NCI-H82 (cell line): ENCODE results near the gene IMMP2L.

Source experiments
- DNase-seq: peaks from one replicate; lab custom pipeline; 2025; lab: John Stamatoyannopoulos, UW

Gene IMMP2L

DNA sequence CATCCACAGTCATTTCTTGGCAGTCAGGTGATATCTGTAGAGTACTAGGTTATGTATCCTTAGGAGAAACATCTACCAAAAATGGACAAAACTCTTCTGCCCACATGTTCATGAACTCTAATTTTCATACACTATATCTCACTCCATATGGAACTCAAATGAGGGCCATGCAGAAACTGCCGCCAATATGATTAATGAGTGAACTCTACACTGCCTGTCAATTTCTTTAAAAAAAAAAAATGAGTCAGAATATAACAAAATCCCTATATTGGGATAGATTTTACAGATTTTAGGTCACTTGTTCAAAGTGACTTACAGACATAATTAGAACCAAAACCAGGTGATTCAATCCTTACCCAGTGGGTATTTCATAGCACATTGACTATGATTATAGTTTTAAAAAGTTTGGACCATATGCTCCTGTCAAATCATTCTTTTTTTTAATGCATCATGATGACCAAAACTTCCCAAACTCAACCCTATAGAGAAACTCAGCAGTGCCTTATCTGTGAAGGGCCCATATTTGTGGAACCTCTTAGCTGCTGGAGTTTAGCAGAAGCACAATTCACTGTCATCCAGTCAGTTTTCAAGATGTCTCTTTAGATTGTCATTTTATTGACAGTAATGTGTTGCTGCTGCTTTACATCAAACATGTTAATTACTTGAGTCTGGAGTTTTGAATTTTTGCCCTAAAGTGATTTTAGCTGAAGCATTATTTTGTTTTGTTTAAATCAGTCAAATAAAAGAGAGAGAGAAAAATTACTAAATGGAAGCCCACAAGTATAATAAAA, 460.2 kb downstream of the IMMP2L start:
- no peak for DNase-seq

DNA sequence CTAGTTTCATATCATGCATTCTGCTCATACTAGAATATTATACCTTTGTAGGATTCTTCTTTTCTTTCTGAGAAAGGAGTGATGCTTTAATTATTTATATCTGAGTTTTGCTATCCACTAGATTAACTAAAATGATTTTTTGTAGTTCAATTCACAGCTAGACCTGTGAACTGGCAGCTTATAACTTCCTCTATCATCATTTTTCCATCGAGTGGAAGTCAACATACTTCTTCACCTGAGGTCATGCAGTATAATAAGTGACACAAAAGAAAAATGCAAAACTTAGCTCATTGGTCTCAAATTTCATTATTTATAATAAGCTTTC, 463.4 kb downstream of the IMMP2L start:
- no peak for DNase-seq

DNA sequence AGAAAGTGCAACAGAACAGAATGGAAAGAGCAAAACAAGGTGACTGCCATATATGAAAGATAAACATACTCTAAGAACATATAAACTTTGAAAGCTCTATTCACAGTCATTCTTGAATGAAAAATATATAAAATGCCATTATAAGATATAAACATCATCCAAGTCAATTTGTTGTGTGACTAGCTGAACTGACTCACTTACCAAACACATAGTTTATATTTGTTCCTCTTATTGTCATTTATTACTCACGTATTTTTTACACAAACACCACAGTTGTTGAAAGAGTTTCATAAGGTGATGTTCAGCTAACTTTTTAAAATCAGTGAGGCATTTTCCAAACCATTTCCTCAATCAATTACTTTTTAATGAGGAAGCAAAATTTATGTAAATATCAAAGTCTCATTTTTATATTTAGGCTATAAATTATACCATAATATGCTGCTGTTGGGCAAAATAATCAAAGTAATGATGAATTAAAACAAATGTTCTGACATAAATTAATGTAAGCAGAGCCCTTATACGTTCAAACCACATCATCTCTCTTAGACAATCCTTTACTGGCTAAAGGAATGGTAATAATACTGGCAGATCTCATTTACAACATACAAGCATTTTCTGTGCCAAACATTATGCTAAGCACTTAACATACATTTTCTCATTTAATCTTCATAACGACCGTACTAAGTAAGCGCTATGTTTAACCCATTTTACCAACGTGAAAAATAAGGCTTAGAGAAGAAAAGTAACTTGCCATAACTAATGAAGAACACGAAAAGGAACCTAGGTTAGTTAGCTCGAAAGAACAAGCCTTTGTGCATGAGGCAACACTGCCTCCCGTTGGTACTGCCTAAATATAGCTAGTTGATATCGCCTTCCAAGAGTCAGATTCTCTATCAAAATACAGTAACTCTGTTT, 464.0 kb downstream of the IMMP2L start:
- DNase-seq: peak; percentile 65

- peak; percentile 12 for DNase-seq
Observed at GRCh38 chr7:111096997-111097396, 465.3 kb downstream of the IMMP2L start.

GRCh38 chr7:111094419-111094818, 467.9 kb downstream of the IMMP2L start:
- no peak for DNase-seq

DNA sequence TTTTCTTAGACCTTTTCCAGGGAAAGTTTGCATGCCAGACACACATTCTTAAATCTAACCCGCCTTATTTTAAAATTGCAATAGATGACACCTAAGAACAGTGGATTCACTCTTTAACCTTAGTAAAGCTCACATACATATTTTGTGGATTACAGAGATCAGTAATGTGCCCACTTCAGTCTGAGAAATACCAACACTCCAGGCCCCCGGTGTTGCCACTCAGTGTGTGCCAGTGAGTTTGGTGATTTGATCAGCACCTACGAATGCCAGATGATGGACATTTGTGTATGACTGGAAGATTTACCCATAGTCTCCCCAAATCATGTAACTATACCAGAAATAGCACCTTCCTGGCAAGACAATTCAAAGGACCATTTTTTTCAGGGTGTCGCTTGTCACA, 468.8 kb downstream of the IMMP2L start:
- no peak for DNase-seq

GRCh38 chr7:111092406-111093236, 469.7 kb downstream of the IMMP2L start:
- DNase-seq: no peak

GRCh38 chr7:111091593-111092358, 470.5 kb downstream of the IMMP2L start:
- DNase-seq: peak; percentile 47

DNA sequence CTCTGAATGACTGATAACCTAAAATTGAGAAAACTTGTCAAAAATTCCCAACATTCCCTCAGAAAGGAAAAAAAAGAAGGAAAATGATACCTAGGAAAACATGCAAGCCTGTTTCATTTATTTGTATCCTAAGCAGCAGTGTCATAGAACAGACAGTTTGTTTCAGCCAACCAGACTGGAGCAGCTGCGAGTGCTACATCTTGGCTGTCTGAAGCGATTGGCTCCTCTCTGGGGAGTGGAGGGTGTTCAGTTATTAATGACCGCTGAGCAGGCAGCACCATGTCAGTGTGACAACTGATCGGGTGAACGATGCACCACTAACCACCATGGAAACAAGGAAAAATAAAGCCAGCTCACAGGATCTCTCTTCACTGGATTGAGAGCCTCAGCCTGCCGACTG, 471.4 kb downstream of the IMMP2L start, which contains the start of gene LRRN3:
Gene LRRN3, plus strand, starts transcription at position 282 of the 400 bp plus-strand sequence. CDS start 31,646 bp downstream, outside the sequence.
- peak; percentile 67 for DNase-seq

DNA sequence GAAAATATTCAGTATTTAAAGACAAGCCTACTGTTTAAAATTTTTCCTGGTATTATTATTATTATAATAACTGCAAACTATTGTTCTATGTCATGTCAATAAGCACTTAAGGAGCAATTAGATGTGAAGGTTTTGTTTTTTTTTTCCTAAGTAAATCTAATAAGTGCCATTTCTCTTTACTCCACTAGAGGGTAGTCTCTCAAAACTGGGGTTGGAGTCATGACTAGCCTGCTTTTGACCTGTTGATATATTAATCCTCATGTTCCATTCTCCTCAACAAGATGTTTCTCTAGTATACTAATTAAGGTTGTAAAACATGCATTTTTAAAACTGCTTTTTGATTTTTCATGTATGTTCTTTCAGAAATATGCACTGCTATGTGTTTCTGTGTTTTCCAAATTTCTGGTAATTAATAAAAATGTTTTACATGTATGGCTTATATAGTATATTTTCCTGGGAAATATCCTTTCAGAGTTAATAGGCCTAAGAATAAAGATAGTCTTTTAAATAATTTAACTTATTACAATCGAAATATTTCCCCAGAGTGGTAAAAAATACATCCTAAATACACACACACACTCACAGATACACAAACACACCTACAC, 472.4 kb downstream of the IMMP2L start:
- peak; percentile 77 for DNase-seq

GRCh38 chr7:111088328-111088727, 474.0 kb downstream of the IMMP2L start:
- no peak for DNase-seq

DNA sequence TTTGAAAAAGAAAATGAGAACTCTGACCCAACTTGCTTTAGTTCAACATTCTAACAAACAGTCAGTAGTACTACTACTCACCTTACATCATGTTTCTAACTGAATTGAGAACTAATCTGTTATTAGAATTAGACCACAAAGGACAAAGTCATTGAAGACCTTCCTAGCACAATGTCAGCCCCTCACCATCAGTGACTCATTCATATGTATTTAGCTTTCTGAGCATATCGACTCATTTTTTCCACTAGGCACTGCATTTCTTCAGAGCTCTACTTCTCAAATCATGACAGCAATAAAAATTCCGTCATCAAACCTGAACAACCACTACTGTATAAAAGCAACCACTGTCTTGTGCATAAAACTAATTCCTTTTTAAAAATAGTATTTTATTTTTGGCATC, 475.8 kb downstream of the IMMP2L start:
- DNase-seq: no peak

DNA sequence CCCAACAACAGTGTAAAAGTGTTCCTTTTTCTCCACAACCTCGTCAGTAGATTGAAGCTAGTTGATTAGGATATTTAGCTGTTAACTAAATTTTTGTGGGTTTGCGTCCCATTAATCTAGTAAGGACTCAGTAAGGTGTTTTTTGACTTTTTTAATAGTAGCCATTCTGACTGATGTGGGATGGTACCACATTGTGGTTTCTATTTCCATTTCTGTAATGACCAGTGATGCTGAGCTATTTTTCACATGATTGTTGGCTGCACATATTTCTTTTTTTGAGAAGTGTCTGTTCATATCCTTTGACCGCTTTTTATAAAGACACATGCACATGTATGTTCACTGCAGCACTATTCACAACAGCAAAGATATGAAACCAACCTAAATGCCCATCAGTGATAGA, 476.9 kb downstream of the IMMP2L start:
- DNase-seq: no peak

GRCh38 chr7:111083413-111083812, 478.9 kb downstream of the IMMP2L start:
- DNase-seq: no peak

DNA sequence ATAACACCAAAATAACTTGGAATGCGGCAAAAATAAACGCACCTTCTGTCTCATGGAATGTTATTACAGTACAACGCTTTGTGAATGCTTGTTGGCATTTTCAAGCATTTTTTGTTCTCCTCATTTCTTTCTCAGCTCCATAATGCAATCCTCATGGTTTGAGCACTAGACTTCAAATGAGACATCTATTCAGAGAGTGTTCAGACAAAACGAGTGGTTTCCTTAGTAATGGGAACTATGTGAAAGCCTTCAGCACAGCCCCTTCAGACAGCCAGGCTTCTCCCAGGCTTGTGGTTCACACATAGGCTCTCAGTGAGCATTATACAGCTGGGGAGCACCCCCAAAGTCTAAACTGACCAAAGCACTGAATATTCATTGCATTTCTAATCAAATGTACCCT, 479.9 kb downstream of the IMMP2L start:
- no peak for DNase-seq

GRCh38 chr7:111081546-111082267, 480.6 kb downstream of the IMMP2L start:
- no peak for DNase-seq

GRCh38 chr7:111080495-111081105, 481.7 kb downstream of the IMMP2L start:
- DNase-seq: no peak

DNA sequence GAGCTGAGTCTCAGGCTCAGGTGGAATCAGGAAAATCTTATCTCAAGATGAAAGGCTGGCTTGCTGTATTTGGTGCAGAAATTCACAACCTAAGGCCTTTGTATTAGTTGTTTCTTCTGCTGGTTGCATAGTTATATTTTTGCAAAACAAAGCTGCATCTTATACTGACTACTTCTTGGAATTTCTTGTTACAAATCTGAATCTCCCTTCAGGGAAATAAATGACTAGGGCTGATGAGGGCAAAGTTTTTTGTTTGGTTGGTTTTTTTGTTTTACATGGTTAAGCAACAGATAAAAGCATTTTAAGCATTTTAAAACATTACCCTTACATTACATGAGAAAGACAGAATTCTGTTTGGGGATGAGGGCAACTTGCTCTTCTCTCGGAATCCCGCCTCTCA, 485.3 kb downstream of the IMMP2L start:
- no peak for DNase-seq

DNA sequence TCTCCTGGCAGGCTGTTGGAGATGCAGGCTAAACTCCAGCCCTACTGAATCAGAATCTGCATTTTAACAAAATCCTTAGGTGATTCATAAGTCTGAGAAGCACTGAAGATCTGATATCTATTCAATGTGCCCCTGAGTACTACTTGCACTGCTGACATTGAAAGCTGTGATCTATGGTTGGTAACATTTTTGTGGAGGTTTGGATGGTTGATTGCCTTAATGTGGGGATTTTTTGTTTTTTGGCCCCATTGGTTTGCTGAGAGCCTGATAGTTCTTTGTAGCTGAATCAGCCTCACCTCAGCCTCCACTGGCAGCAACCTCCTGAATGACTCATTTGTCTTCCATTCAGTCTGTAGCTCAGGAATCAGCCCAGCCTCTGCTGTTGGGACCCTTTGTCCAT, 486.1 kb downstream of the IMMP2L start:
- DNase-seq: no peak

- DNase-seq: no peak
Observed at GRCh38 chr7:111075498-111075897, 486.8 kb downstream of the IMMP2L start.
